ENCODE data around the gene SAMD8. TPM values are rescaled to one million over a fixed set of nuclear protein-coding genes. Genes with fewer than 3 reads are reported as not detected.
"Not testable (repeated sequence)": the region's sequence is repeated elsewhere in the genome, so short reads cannot be mapped to it uniquely, and the experiment has no call there.

The SAMD8 gene
- polyA plus RNA-seq, 3 donors, result 13.0 to 18.8 (median 13.7) TPM

GRCh38 chr10:75127471-75127870 is 16.0 kb downstream of the SAMD8 start:
- Histone ChIP-seq H3K4me1 (ENCODE audit: control insufficient read depth in 1 of 2, insufficient read depth in 2 of 2, low read length in 2 of 2) (no peaks in the 10 kb centered on the region), H4K20me1 (ENCODE audit: insufficient read depth, low read length) (peaks cover 95% of the 10 kb centered on the region), H3K9ac (ENCODE audit: insufficient read depth, low read length, poor library complexity, severe bottlenecking) (no peak overlapping the region), H3K4me3 (replicated peaks in 1 of 3; ENCODE audit: low read depth in 2 of 3, low read length in 3 of 3) (no peak overlapping the region), H3K36me3 (replicated peaks in 1 of 2; ENCODE audit: control insufficient read depth in 1 of 2, insufficient read depth in 2 of 2, low read length in 2 of 2) (peaks cover 16 to 45% of the 10 kb centered on the region in 2 donors), H3K27ac (ENCODE audit: low read depth in 1 of 2, low read length in 2 of 2) (peak overlapping the region in 1 of 2 donors; percentile 7), H3K79me2 (ENCODE audit: insufficient read depth, low read length) (peaks cover 75% of the 10 kb centered on the region), H2AFZ (ENCODE audit: insufficient read depth, low read depth, low read length, poor library complexity, severe bottlenecking) (no peak overlapping the region), H3K9me3 (replicated peaks in 1 of 2; ENCODE audit: control insufficient read depth in 1 of 2, insufficient read depth in 1 of 2, low read length in 2 of 2) (no peaks in the 10 kb centered on the region), H3K4me2 (replicated peaks; ENCODE audit: extremely low read depth, low read length, poor library complexity, severe bottlenecking) (no peak overlapping the region), H3K27me3 (ENCODE audit: control insufficient read depth in 2 of 2, insufficient read depth in 2 of 2, low read length in 2 of 2) (no peaks in the 10 kb centered on the region)
- WGBS (ENCODE audit: insufficient coverage), result no CpG with 5 or more reads among the region's 2 CpGs
- Mint-ChIP-seq H3K27ac (no peak overlapping the region), H3K27me3 (ENCODE audit: low read depth in 3 of 3) (no peaks in the 10 kb centered on the region), H3K36me3 (peaks cover 32 to 33% of the 10 kb centered on the region in 2 donors), H3K4me3 (no peak overlapping the region), H3K9me3 (no peaks in the 10 kb centered on the region), H3K4me1 (peaks cover 8% of the 10 kb centered on the region)
- intact Hi-C loops (cut with micrococcal nuclease), result no loop called here
- DNase-seq, result peak in 1 of 3 donors; percentile 10
- TF ChIP-seq, protein P1, sequence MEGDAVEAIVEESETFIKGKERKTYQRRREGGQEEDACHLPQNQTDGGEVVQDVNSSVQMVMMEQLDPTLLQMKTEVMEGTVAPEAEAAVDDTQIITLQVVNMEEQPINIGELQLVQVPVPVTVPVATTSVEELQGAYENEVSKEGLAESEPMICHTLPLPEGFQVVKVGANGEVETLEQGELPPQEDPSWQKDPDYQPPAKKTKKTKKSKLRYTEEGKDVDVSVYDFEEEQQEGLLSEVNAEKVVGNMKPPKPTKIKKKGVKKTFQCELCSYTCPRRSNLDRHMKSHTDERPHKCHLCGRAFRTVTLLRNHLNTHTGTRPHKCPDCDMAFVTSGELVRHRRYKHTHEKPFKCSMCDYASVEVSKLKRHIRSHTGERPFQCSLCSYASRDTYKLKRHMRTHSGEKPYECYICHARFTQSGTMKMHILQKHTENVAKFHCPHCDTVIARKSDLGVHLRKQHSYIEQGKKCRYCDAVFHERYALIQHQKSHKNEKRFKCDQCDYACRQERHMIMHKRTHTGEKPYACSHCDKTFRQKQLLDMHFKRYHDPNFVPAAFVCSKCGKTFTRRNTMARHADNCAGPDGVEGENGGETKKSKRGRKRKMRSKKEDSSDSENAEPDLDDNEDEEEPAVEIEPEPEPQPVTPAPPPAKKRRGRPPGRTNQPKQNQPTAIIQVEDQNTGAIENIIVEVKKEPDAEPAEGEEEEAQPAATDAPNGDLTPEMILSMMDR (IDR thresholded peaks at IDR 0.05), result no peak

DNA sequence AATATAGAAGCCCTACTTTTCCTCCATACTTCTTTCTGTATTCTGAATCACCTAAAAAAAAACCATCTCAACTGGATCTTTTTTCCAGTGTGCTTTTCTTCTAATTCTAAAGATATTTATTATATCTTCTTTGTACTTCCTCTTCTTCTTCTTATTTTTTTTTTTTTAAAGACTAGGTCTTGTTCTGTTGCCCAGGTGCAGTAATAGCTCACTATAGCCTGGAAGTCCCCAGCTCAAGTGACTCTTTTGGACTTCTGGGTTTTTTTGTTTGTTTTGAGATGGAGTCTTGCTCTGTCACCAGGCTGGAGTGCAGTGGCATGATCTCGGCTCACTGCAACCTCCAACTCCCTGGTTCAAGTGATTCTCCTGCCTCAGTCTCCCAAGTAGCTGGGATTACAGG is 17.5 kb downstream of the SAMD8 start:
- H3K4me3 Mint-ChIP-seq; H3K4me2 ChIP-seq (replicated peaks; ENCODE audit: extremely low read depth, low read length, poor library complexity, severe bottlenecking); DNase-seq; H3K27me3 ChIP-seq (ENCODE audit: control insufficient read depth in 2 of 2, insufficient read depth in 2 of 2, low read length in 2 of 2); H3K27me3 Mint-ChIP-seq (ENCODE audit: low read depth in 3 of 3); H3K4me3 ChIP-seq (replicated peaks in 1 of 3; ENCODE audit: low read depth in 2 of 3, low read length in 3 of 3); H3K4me1 ChIP-seq (ENCODE audit: control insufficient read depth in 1 of 2, insufficient read depth in 2 of 2, low read length in 2 of 2); H3K9me3 ChIP-seq (replicated peaks in 1 of 2; ENCODE audit: control insufficient read depth in 1 of 2, insufficient read depth in 1 of 2, low read length in 2 of 2); H3K9ac ChIP-seq (ENCODE audit: insufficient read depth, low read length, poor library complexity, severe bottlenecking); H2AFZ ChIP-seq (ENCODE audit: insufficient read depth, low read depth, low read length, poor library complexity, severe bottlenecking); H3K27ac ChIP-seq (ENCODE audit: low read depth in 1 of 2, low read length in 2 of 2); H3K9me3 Mint-ChIP-seq; intact Hi-C loops (cut with micrococcal nuclease): not testable (repeated sequence)
- peaks cover 9 to 41% of the 10 kb centered on the region in 2 donors for H3K36me3 ChIP-seq (replicated peaks in 1 of 2; ENCODE audit: control insufficient read depth in 1 of 2, insufficient read depth in 2 of 2, low read length in 2 of 2)
- peak overlapping the region in 2 of 7 donors; percentile 20 to 41 for H3K27ac Mint-ChIP-seq
- H3K79me2 ChIP-seq (ENCODE audit: insufficient read depth, low read length), result peaks cover 75% of the 10 kb centered on the region
- WGBS (ENCODE audit: insufficient coverage), result no CpG with 5 or more reads among the region's 1 CpG
- peaks cover 31 to 32% of the 10 kb centered on the region in 2 donors for H3K36me3 Mint-ChIP-seq
- peaks cover 11% of the 10 kb centered on the region for H3K4me1 Mint-ChIP-seq
- peaks cover 97% of the 10 kb centered on the region for H4K20me1 ChIP-seq (ENCODE audit: insufficient read depth, low read length)

All from CD14-positive monocyte (primary cell).